ENCODE results near the gene CDKN2C.
"Not testable (repeated sequence)": the region's sequence is repeated elsewhere in the genome, so short reads cannot be mapped to it uniquely, and the experiment has no call there.

GRCh38 chr1:50999375-50999774 is 29.3 kb downstream of the CDKN2C start:
- not testable (repeated sequence) for TF ChIP-seq CTCF, POLR2A (IDR thresholded peaks at IDR 0.05)
